HG03095 (cell line): Measurements from ENCODE around the gene ITLN1.

Experiments
- ATAC-seq: cut with Tn5 transposase; IDR thresholded peaks from one replicate; pipeline ENCODE4 v1.9.1; 2021; ENCODE audit warnings: moderate library complexity; ENCODE audit not compliant: unreplicated experiment

ITLN1 gene

GRCh38 chr1:160826546-160826945, 58.4 kb downstream of the ITLN1 start:
- no peak for ATAC-seq
